NB4 (cell line): ENCODE measurements around the gene MCRIP1.

Experiments
- MYC ChIP-seq: IDR thresholded peaks from 2 replicates; pipeline ENCODE4 v1.6.1; 2011; ENCODE audit warnings: low read depth, low read length
- POLR2A ChIP-seq: IDR thresholded peaks from 2 replicates; pipeline ENCODE4 v1.6.1; 2011; ENCODE audit warnings: mild to moderate bottlenecking; ENCODE audit not compliant: insufficient read length; ENCODE audit errors: extremely low read depth
- TF ChIP-seq, protein P1 (sequence below): IDR thresholded peaks from one replicate; pipeline ENCODE4 v1.5.1; 2012; ENCODE audit warnings: low read depth, low read length
- TF ChIP-seq, protein P2 (sequence below): IDR thresholded peaks from 2 replicates; pipeline ENCODE4 v1.6.1; 2011; ENCODE audit warnings: low read depth, low read length

DNA sequence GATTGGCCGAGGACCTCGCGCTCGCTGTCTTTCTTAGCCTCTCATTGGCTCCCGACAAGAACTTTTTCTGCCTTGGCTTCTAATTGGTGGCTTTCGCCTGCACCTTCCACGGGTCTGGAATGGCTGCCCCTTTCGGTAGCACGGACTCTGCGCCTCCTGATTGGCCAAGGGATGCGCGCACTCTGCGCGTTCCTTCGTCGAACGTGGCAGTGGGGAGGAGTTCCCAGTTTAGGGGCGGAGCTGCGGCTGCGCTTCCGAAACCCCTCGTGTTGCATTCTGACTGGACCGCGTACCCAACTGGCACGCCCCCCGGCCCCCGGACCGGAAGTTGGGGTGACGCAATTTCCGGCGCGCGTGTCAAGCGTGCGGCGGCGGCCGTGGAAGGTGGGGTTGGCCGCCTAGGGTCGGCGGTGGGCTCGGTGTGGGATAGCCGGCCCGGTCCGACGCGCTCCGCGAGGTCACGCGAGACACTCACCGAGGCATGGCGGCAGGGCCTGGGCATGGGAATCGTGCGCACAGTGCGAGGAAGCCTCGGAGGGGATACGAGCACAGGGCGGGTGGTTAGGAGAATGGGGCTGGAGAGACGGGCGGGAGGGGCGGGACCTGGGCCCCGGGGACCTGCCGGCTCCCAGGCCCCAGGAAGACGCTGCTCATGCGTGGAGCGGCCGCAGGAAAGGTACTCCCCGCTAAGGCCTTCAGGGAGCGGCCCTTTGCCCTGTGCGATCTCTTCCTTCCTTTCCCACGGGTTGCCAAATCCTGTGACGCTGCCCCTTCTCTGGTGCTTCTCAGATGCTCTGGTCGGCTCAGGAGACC is 27.9 kb upstream of the MCRIP1 start:
- TF ChIP-seq, protein P1, sequence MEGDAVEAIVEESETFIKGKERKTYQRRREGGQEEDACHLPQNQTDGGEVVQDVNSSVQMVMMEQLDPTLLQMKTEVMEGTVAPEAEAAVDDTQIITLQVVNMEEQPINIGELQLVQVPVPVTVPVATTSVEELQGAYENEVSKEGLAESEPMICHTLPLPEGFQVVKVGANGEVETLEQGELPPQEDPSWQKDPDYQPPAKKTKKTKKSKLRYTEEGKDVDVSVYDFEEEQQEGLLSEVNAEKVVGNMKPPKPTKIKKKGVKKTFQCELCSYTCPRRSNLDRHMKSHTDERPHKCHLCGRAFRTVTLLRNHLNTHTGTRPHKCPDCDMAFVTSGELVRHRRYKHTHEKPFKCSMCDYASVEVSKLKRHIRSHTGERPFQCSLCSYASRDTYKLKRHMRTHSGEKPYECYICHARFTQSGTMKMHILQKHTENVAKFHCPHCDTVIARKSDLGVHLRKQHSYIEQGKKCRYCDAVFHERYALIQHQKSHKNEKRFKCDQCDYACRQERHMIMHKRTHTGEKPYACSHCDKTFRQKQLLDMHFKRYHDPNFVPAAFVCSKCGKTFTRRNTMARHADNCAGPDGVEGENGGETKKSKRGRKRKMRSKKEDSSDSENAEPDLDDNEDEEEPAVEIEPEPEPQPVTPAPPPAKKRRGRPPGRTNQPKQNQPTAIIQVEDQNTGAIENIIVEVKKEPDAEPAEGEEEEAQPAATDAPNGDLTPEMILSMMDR, result no peak
- TF ChIP-seq POLR2A (peak; percentile 82), MYC (peak; percentile 93)
- TF ChIP-seq, protein P2, sequence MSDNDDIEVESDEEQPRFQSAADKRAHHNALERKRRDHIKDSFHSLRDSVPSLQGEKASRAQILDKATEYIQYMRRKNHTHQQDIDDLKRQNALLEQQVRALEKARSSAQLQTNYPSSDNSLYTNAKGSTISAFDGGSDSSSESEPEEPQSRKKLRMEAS, result peak; percentile 86
